ENCODE measurements around the gene CGNL1. TPM values are rescaled to one million over a fixed set of nuclear protein-coding genes. Genes with fewer than 3 reads are reported as not detected.

CGNL1 gene
- total RNA-seq, 2 experiments from 2014 or later = not detected

- Mint-ChIP-seq H3K27me3 (peaks cover 13% of the 10 kb centered on the region), H3K4me3 (no peak overlapping the region), H3K27ac (no peak overlapping the region), H3K36me3 (no peaks in the 10 kb centered on the region), H3K9me3 (no peaks in the 10 kb centered on the region), H3K4me1 (no peaks in the 10 kb centered on the region)
- DNase-seq = no peak
Measured at GRCh38 chr15:57598346-57598745, 222.0 kb downstream of the CGNL1 start.

- Mint-ChIP-seq H3K4me1 (no peaks in the 10 kb centered on the region), H3K27me3 (peaks cover 6% of the 10 kb centered on the region), H3K36me3 (no peaks in the 10 kb centered on the region), H3K4me3 (no peak overlapping the region), H3K9me3 (no peaks in the 10 kb centered on the region), H3K27ac (no peak overlapping the region)
- no peak for DNase-seq
Measured at GRCh38 chr15:57599296-57599810, 223.0 kb downstream of the CGNL1 start.

- H3K27ac Mint-ChIP-seq = no peak overlapping the region
- H3K4me3 Mint-ChIP-seq = no peak overlapping the region
- no peak for DNase-seq
- no peaks in the 10 kb centered on the region for H3K36me3 Mint-ChIP-seq
- peaks cover 4% of the 10 kb centered on the region for H3K27me3 Mint-ChIP-seq
- no peaks in the 10 kb centered on the region for H3K9me3 Mint-ChIP-seq
- no peaks in the 10 kb centered on the region for H3K4me1 Mint-ChIP-seq
Measured at GRCh38 chr15:57600197-57600596, 223.9 kb downstream of the CGNL1 start.

Other genes with a start within 250 kb of the CGNL1 start
- gene MYZAP, start 215.4 kb downstream of the CGNL1 start, total RNA-seq = not detected